ENCODE data around the gene TNFRSF18.

TNFRSF18 gene

DNA sequence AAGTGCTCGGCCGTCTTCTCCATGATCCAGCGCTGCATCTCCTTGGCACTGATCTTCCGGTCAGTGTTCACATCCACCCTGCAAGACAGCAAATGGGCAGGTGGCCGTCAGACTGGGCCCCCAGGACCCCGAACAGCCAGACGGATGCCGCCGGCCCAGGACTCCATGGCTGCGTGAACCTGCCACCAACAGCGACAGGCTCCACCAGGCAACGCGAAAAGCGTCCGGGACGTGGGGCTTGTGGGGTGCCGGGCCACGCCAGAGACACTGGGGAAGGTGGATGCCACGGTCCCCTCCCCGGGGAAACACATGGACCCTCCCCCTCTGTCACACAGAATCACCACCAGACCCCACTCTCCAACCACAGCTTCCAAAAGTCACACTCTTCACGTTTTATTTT is 17.5 kb upstream of the TNFRSF18 start:
- Histone ChIP-seq H3F3A (ENCODE audit: low read depth) (no peaks in the 10 kb centered on the region), H3K4me3 (ENCODE audit: low read length, poor library complexity, severe bottlenecking) (no peak overlapping the region), H3K9me3 (ENCODE audit: insufficient read depth, low read depth, low read length) (no peaks in the 10 kb centered on the region), H3K4me2 (ENCODE audit: low read depth, low read length, poor library complexity, severe bottlenecking) (no peak overlapping the region), H3K79me2 (ENCODE audit: insufficient read depth, low read length) (peaks cover 44% of the 10 kb centered on the region), H2AFZ (ENCODE audit: low read length) (no peak overlapping the region), H4K20me1 (ENCODE audit: insufficient read depth, low read length, poor library complexity, severe bottlenecking) (peaks cover 29% of the 10 kb centered on the region), H3K9me2 (replicated peaks; ENCODE audit: low read depth, low read length) (no peaks in the 10 kb centered on the region), H3K27me3 (ENCODE audit: insufficient read depth, low read length, poor library complexity, severe bottlenecking) (no peaks in the 10 kb centered on the region), H3K4me1 (ENCODE audit: insufficient read depth, low read length, poor library complexity, severe bottlenecking) (peaks cover 11% of the 10 kb centered on the region), H3K9ac (ENCODE audit: low read depth, low read length, poor library complexity, severe bottlenecking) (no peak overlapping the region), H3K36me3 (ENCODE audit: insufficient read depth, low read length) (peaks cover 40% of the 10 kb centered on the region; the same call in 1 of the 2 replicates)
- TF ChIP-seq, protein P1, sequence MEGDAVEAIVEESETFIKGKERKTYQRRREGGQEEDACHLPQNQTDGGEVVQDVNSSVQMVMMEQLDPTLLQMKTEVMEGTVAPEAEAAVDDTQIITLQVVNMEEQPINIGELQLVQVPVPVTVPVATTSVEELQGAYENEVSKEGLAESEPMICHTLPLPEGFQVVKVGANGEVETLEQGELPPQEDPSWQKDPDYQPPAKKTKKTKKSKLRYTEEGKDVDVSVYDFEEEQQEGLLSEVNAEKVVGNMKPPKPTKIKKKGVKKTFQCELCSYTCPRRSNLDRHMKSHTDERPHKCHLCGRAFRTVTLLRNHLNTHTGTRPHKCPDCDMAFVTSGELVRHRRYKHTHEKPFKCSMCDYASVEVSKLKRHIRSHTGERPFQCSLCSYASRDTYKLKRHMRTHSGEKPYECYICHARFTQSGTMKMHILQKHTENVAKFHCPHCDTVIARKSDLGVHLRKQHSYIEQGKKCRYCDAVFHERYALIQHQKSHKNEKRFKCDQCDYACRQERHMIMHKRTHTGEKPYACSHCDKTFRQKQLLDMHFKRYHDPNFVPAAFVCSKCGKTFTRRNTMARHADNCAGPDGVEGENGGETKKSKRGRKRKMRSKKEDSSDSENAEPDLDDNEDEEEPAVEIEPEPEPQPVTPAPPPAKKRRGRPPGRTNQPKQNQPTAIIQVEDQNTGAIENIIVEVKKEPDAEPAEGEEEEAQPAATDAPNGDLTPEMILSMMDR (conservative IDR thresholded peaks at IDR 0.05; ENCODE audit: low read length), result no peak
- no peak for TF ChIP-seq EZH2phosphoT487 (IDR thresholded peaks at IDR 0.05; ENCODE audit: borderline replicate concordance)

DNA sequence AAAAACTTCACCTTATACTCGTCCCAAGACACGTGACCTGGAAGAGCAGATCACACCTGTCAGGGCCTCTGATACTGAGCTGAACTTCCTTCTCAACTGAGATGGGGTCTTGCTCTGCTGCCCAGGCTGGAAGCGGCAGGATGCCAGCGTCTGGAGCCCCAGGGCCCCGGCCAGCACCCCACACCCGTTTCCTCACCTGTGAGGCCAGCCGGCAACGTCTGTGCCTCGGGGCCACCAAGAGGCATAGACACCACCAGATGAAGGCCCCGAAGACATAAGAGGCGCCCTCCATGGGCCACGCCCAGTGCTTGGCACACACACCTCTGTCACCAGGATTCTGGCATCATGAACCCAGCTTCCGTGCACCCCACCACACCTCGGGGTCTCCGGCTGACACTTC is 16.9 kb upstream of the TNFRSF18 start:
- H3K79me2 ChIP-seq (ENCODE audit: insufficient read depth, low read length), result peaks cover 38% of the 10 kb centered on the region
- no peak overlapping the region for H3K9ac ChIP-seq (ENCODE audit: low read depth, low read length, poor library complexity, severe bottlenecking)
- H3K4me3 ChIP-seq (ENCODE audit: low read length, poor library complexity, severe bottlenecking), result no peak overlapping the region
- H3K27me3 ChIP-seq (ENCODE audit: insufficient read depth, low read length, poor library complexity, severe bottlenecking), result no peaks in the 10 kb centered on the region
- no peak overlapping the region for H3K4me2 ChIP-seq (ENCODE audit: low read depth, low read length, poor library complexity, severe bottlenecking)
- H4K20me1 ChIP-seq (ENCODE audit: insufficient read depth, low read length, poor library complexity, severe bottlenecking), result peaks cover 23% of the 10 kb centered on the region
- no peaks in the 10 kb centered on the region for H3F3A ChIP-seq (ENCODE audit: low read depth)
- no peak for TF ChIP-seq EZH2phosphoT487 (IDR thresholded peaks at IDR 0.05; ENCODE audit: borderline replicate concordance)
- TF ChIP-seq, protein P1 (conservative IDR thresholded peaks at IDR 0.05; ENCODE audit: low read length), result no peak
- no peak overlapping the region for H2AFZ ChIP-seq (ENCODE audit: low read length)
- H3K4me1 ChIP-seq (ENCODE audit: insufficient read depth, low read length, poor library complexity, severe bottlenecking), result peaks cover 5% of the 10 kb centered on the region
- H3K9me3 ChIP-seq (ENCODE audit: insufficient read depth, low read depth, low read length), result no peaks in the 10 kb centered on the region
- peaks cover 41% of the 10 kb centered on the region; the same call in 1 of the 2 replicates for H3K36me3 ChIP-seq (ENCODE audit: insufficient read depth, low read length)
- H3K9me2 ChIP-seq (replicated peaks; ENCODE audit: low read depth, low read length), result no peaks in the 10 kb centered on the region

DNA sequence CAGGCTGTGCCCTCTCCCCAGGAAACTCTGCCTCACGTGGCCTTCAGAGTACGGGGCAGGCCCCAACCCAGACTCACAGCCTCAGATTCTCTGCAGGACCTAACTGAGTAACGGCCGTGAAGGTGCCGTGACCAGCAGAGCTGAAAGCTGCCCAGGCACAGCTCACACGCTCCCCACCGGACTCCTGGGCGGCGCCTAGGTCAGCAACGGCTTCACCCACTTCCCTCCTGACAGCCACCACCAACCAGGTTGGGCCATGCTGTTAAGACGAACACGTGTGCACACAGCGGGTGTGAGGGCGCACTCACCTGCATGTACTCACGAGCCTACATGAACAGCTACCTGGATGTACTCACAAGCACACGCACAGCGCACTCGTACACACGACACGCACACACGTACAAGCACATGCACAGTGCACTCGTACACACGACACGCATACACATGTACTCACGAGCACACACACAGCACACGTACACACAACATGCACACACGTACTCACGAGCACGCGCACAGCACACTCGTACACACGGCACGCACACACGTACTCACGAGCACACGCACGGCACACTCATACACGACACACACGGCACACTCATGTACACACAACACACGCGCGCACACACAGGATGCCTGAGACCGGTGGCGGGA is 16.3 kb upstream of the TNFRSF18 start:
- Histone ChIP-seq H3K9me3 (ENCODE audit: insufficient read depth, low read depth, low read length) (no peaks in the 10 kb centered on the region), H3K4me2 (ENCODE audit: low read depth, low read length, poor library complexity, severe bottlenecking) (no peak overlapping the region), H2AFZ (ENCODE audit: low read length) (no peak overlapping the region), H3K9me2 (replicated peaks; ENCODE audit: low read depth, low read length) (no peaks in the 10 kb centered on the region), H3K4me3 (ENCODE audit: low read length, poor library complexity, severe bottlenecking) (no peak overlapping the region), H3K4me1 (ENCODE audit: insufficient read depth, low read length, poor library complexity, severe bottlenecking) (peaks cover 5% of the 10 kb centered on the region), H3K79me2 (ENCODE audit: insufficient read depth, low read length) (peaks cover 32% of the 10 kb centered on the region; the same call in 1 of the 2 replicates), H3K27me3 (ENCODE audit: insufficient read depth, low read length, poor library complexity, severe bottlenecking) (no peaks in the 10 kb centered on the region), H3K36me3 (ENCODE audit: insufficient read depth, low read length) (peaks cover 46% of the 10 kb centered on the region; the same call in 1 of the 2 replicates), H3F3A (ENCODE audit: low read depth) (no peaks in the 10 kb centered on the region), H3K9ac (ENCODE audit: low read depth, low read length, poor library complexity, severe bottlenecking) (no peak overlapping the region), H4K20me1 (ENCODE audit: insufficient read depth, low read length, poor library complexity, severe bottlenecking) (peaks cover 20% of the 10 kb centered on the region)
- TF ChIP-seq EZH2phosphoT487 (IDR thresholded peaks at IDR 0.05; ENCODE audit: borderline replicate concordance), result no peak
- TF ChIP-seq, protein P1 (conservative IDR thresholded peaks at IDR 0.05; ENCODE audit: low read length), result no peak
